Endothelial cell of umbilical vein (primary cell): ENCODE data around the gene CALN1.

Experiments
- CTCF ChIP-seq, 2 donors: IDR thresholded peaks; 1 replicate in 1 of 2; 2 replicates in 1 of 2; pipeline ENCODE4 v1.5.1; 2011; ENCODE audit warnings: low read length in 2 of 2, mild to moderate bottlenecking in 2 of 2, moderate library complexity in 2 of 2, control low read depth in 1 of 2, inconsistent platforms in 1 of 2, low read depth in 1 of 2; ENCODE audit not compliant: insufficient read depth in 1 of 2; ENCODE audit errors: extremely low read depth in 1 of 2
- EZH2 ChIP-seq: IDR thresholded peaks from 2 replicates; pipeline ENCODE4 v1.6.1; 2012; ENCODE audit warnings: borderline replicate concordance, low read depth, mild to moderate bottlenecking, moderate library complexity, low read length, inconsistent platforms; ENCODE audit not compliant: severe bottlenecking
- POLR2AphosphoS5 ChIP-seq: IDR thresholded peaks from 2 replicates; pipeline ENCODE4 v1.6.1; 2012; ENCODE audit warnings: low read depth, mild to moderate bottlenecking, control low read depth, low read length, moderate library complexity; ENCODE audit not compliant: insufficient read depth

GRCh38 chr7:72106405-72106804 lies 305.7 kb downstream of the CALN1 start:
- no peak for TF ChIP-seq CTCF (IDR thresholded peaks at IDR 0.05; ENCODE audit: extremely low read depth in 1 of 2, insufficient read depth in 1 of 2, low read depth in 1 of 2, low read length in 2 of 2)
- TF ChIP-seq POLR2AphosphoS5 = no peak
- TF ChIP-seq EZH2 = no peak
